Breast epithelium (tissue), 4 donors: ENCODE measurements around the gene RYR1. TPM values are rescaled to one million over a fixed set of nuclear protein-coding genes. Genes with fewer than 3 reads are reported as not detected.

Experiments used
- DNase-seq, 2 donors: peaks; one replicate each; pipeline ENCODE4 v3.0.0-alpha.2; 2019; ENCODE audit warnings: low spot score in 2 of 2
- H3K27ac ChIP-seq, 2 donors: fragments of 200-600 bp; sonication (generic) in 1 of 2; one replicate each; pipeline ENCODE4 v1.5.1; 2016 to 2019; ENCODE audit warnings: mild to moderate bottlenecking in 1 of 2
- H3K27me3 ChIP-seq, 2 donors: fragments of 200-600 bp; sonication (generic) in 1 of 2; one replicate each; pipeline versions ENCODE4 v1.5.1 to v1.6.0; 2017 to 2019; ENCODE audit warnings: control low read depth in 1 of 2, mild to moderate bottlenecking in 1 of 2
- H3K36me3 ChIP-seq: fragments of 200-600 bp; one replicate; pipeline ENCODE4 v1.5.1; 2019
- H3K4me1 ChIP-seq, 2 donors: fragments of 200-600 bp; sonication (generic); one replicate each; pipeline ENCODE4 v1.5.1; 2016 to 2019; ENCODE audit warnings: control low read depth in 1 of 2
- H3K4me3 ChIP-seq, 3 donors: fragments of 200-600 bp; sonication (generic); 1 replicate in 2 of 3; 2 replicates in 1 of 3; pipeline ENCODE4 v1.5.1; 2016 to 2019; ENCODE audit warnings: mild to moderate bottlenecking in 3 of 3, moderate library complexity in 2 of 3
- H3K9me3 ChIP-seq, 2 donors: fragments of 200-600 bp; sonication (generic) in 1 of 2; one replicate each; pipeline ENCODE4 v1.5.1; 2016 to 2019; ENCODE audit warnings: control low read depth in 1 of 2
- CTCF ChIP-seq, 3 donors: fragments of 450-650 bp; IDR thresholded peaks; one replicate each; pipeline ENCODE4 v1.5.1; 2016 to 2017; ENCODE audit warnings: antibody characterized with exemption in 3 of 3, mild to moderate bottlenecking in 3 of 3, moderate library complexity in 3 of 3
- POLR2A ChIP-seq: fragments of 450-650 bp; IDR thresholded peaks from one replicate; pipeline ENCODE4 v1.6.1; 2016; ENCODE audit warnings: antibody characterized with exemption, mild to moderate bottlenecking, moderate library complexity
- POLR2AphosphoS5 ChIP-seq, 3 donors: sonication (generic); formaldehyde crosslinking; IDR thresholded peaks; one replicate each; pipeline ENCODE4 v1.6.1; 2017; ENCODE audit warnings: antibody characterized with exemption in 3 of 3
- intact Hi-C: fragments of 100-400 bp; cut with DNase I; formaldehyde crosslinking; loops from one replicate; pipeline ENCODE4 v1.15.1; 2023; ENCODE audit warnings: low total_unique reads
- total RNA-seq, 3 donors: library from RNA; depleted of rRNA; stranded (reverse); fragments of >200 nt; gene quantifications; one replicate each; pipeline ENCODE4 v1.1.0, GENCODE V29; 2016

RYR1 gene
- total RNA-seq, 3 donors from 2014 or later: 1.3 to 6.7 (median 3.5) TPM

- no peak overlapping the region for H3K27ac ChIP-seq
- no peak for DNase-seq
- no peaks in the 10 kb centered on the region for H3K4me1 ChIP-seq
- H3K4me3 ChIP-seq: no peak overlapping the region
- H3K9me3 ChIP-seq: no peaks in the 10 kb centered on the region
- no peaks in the 10 kb centered on the region for H3K27me3 ChIP-seq
- H3K36me3 ChIP-seq: no peaks in the 10 kb centered on the region
- intact Hi-C loops: loop anchor here (5.0 kb wide), 1 partner anchor 1490 kb away; no protein-coding TSS in a partner anchor
- TF ChIP-seq CTCF (IDR thresholded peaks at IDR 0.05) (no peak), POLR2AphosphoS5 (IDR thresholded peaks at IDR 0.05) (no peak), POLR2A (no peak)
Measured at GRCh38 chr19:38502410-38503076, 69.1 kb downstream of the RYR1 start.

GRCh38 chr19:38503077-38503410 lies 69.6 kb downstream of the RYR1 start:
- no peaks in the 10 kb centered on the region for H3K9me3 ChIP-seq
- no peak overlapping the region for H3K27ac ChIP-seq
- TF ChIP-seq POLR2AphosphoS5 (IDR thresholded peaks at IDR 0.05): no peak
- TF ChIP-seq CTCF (IDR thresholded peaks at IDR 0.05): no peak
- no peak for TF ChIP-seq POLR2A
- no peaks in the 10 kb centered on the region for H3K27me3 ChIP-seq
- H3K4me1 ChIP-seq: no peaks in the 10 kb centered on the region
- DNase-seq: no peak
- no peak overlapping the region for H3K4me3 ChIP-seq
- intact Hi-C loops: loop anchor here (5.0 kb wide), 1 partner anchor 1491 kb away; no protein-coding TSS in a partner anchor
- H3K36me3 ChIP-seq: no peaks in the 10 kb centered on the region

GRCh38 chr19:38505958-38506357 lies 72.5 kb downstream of the RYR1 start:
- Histone ChIP-seq H3K36me3 (no peaks in the 10 kb centered on the region), H3K4me1 (no peaks in the 10 kb centered on the region), H3K9me3 (no peaks in the 10 kb centered on the region), H3K27ac (no peak overlapping the region), H3K4me3 (no peak overlapping the region), H3K27me3 (no peaks in the 10 kb centered on the region)
- DNase-seq: no peak
- intact Hi-C loops: no loop called here
- TF ChIP-seq POLR2AphosphoS5 (IDR thresholded peaks at IDR 0.05): no peak
- TF ChIP-seq CTCF (IDR thresholded peaks at IDR 0.05): no peak
- TF ChIP-seq POLR2A: no peak

- DNase-seq: no peak
- Histone ChIP-seq H3K27ac (no peak overlapping the region), H3K4me1 (no peaks in the 10 kb centered on the region), H3K36me3 (no peaks in the 10 kb centered on the region), H3K4me3 (no peak overlapping the region), H3K27me3 (no peaks in the 10 kb centered on the region), H3K9me3 (no peaks in the 10 kb centered on the region)
- TF ChIP-seq POLR2AphosphoS5 (IDR thresholded peaks at IDR 0.05): no peak
- no peak for TF ChIP-seq CTCF (IDR thresholded peaks at IDR 0.05)
- no peak for TF ChIP-seq POLR2A
- intact Hi-C loops: no loop called here
Measured at GRCh38 chr19:38506375-38506722, 72.9 kb downstream of the RYR1 start.

GRCh38 chr19:38506723-38507550 lies 73.4 kb downstream of the RYR1 start:
- Histone ChIP-seq H3K27ac (no peak overlapping the region), H3K4me1 (no peaks in the 10 kb centered on the region), H3K27me3 (no peaks in the 10 kb centered on the region), H3K36me3 (no peaks in the 10 kb centered on the region), H3K9me3 (no peaks in the 10 kb centered on the region), H3K4me3 (peak overlapping the region in 1 of 3 donors; percentile 35)
- DNase-seq: peak in 1 of 2 donors; percentile 83
- intact Hi-C loops: no loop called here
- TF ChIP-seq POLR2A (no peak), POLR2AphosphoS5 (IDR thresholded peaks at IDR 0.05) (no peak), CTCF (IDR thresholded peaks at IDR 0.05) (no peak)
